ENCODE data around the gene ARFRP1.

Gene ARFRP1

DNA sequence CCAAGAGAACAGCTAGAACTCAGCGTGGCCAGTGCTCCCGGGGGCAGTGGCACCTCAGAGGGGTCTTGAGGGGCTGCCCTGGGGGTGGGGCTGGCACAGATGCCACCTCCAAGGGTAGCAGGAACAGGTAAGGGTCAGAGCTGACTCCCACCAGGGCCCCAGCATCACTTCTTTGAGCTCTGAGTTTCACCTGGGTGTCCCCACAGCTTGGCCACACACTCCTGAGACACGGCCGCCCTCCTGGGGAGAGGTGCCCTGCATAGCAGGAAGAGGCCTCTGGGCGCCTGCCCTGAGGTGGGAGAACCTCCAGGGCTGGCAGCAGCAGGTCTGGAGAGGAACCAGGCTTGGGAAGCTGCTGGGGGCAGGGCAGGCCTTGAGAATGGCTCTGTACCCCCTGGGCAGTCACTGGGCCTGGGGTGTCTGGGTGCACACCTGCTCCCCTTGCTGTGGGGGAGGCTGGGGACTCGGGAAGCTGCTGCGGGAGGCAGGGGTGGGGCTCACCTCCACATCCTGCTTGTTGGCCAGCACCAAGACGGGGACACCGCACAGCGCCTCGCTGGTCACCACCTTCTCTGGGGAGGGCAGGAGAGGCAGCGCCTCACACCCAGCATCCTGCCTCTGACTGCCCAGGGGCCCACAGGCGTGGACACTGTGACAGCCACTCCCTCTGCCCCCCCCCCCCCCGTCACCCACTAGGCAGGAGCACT is 6.3 kb downstream of the ARFRP1 start:
- DNase-seq: no peak

- DNase-seq: no peak
Measured at GRCh38 chr20:63701051-63701328, 6.8 kb downstream of the ARFRP1 start.

- DNase-seq: no peak
Measured at GRCh38 chr20:63700199-63701050, 7.4 kb downstream of the ARFRP1 start.

- DNase-seq: no peak
Measured at GRCh38 chr20:63699466-63700198, 8.1 kb downstream of the ARFRP1 start.

- peak; percentile 62 for DNase-seq
Measured at GRCh38 chr20:63698739-63699465, 8.9 kb downstream of the ARFRP1 start.

DNA sequence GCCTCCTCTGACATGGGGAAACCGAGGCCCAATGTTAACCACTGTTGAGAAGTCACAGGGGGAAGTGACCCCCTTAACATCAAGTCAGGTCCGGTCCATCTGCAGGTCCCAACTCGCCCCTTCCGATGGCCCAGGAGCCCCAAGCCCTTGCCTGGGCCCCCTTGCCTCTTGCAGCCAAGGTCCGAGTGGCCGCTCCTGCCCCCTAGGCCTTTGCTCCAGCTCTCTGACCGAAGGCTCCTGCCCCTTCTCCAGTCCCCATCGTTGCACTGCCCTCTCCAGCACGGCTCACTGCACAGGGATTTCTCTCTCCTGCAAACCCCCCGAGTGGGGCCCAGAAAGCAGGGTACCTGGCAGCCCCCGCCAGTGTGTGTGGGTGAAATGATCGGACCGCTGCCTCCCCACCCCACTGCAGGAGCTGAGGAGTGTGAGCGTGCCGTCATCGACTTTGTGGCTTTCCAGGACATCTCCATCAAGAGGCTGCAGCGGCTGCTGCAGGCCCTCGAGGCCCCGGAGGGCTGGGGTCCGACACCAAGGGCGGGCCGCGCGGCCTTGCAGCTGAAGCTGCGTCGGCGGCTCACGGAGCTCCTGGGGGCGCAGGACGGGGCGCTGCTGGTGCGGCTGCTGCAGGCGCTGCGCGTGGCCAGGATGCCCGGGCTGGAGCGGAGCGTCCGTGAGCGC is 9.8 kb downstream of the ARFRP1 start:
- no peak for DNase-seq

GRCh38 chr20:63697357-63697867 is 10.4 kb downstream of the ARFRP1 start:
- DNase-seq: no peak

- no peak for DNase-seq
Measured at GRCh38 chr20:63696628-63697356, 11.0 kb downstream of the ARFRP1 start, which contains the start of gene TNFRSF6B. TSS of gene TNFRSF6B (plus strand) at chr20:63696652. CDS start at chr20:63696768, 116 bp downstream.

DNA sequence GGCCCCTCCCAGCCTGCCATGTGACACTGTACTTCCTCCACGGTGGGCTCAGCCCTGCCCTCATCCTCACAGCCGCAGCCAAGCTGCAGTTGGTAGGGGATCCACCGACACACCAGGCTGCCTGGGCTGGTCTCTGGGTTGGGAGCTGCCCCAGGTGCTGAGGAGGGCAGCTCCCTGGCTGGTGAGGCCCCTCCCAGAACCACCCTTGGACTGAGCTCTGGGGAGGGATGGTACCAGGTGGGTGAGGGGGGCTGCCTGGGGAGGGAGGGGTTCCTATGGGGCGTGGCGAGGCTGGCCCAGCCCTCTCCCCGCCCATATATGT is 11.5 kb downstream of the ARFRP1 start:
- no peak for DNase-seq

DNA sequence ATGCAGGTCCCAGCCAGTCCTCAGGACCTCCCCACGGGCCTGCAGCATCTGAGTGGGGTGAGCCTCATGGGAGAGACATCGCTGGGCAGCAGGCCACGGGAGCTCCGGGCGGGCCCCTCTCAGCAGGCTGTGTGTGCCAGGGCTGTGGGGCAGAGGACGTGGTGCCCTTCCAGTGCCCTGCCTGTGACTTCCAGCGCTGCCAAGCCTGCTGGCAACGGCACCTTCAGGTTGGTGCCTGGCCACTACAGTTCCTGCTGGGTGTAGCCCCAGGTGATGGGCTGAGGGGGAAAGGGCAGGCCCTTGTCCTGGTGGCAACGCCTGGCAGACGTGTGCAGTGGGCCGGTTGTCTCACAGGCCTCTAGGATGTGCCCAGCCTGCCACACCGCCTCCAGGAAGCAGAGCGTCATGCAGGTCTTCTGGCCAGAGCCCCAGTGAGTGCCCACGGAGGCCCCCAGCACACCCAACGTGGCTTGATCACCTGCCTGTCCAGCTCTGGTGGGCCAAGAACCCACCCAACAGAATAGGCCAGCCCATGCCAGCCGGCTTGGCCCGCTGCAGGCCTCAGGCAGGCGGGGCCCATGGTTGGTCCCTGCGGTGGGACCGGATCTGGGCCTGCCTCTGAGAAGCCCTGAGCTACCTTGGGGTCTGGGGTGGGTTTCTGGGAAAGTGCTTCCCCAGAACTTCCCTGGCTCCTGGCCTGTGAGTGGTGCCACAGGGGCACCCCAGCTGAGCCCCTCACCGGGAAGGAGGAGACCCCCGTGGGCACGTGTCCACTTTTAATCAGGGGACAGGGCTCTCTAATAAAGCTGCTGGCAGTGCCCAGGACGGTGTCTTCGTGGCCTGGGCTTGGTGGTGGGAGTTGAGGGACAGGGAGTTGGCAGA is 12.1 kb downstream of the ARFRP1 start:
- no peak for DNase-seq

DNA sequence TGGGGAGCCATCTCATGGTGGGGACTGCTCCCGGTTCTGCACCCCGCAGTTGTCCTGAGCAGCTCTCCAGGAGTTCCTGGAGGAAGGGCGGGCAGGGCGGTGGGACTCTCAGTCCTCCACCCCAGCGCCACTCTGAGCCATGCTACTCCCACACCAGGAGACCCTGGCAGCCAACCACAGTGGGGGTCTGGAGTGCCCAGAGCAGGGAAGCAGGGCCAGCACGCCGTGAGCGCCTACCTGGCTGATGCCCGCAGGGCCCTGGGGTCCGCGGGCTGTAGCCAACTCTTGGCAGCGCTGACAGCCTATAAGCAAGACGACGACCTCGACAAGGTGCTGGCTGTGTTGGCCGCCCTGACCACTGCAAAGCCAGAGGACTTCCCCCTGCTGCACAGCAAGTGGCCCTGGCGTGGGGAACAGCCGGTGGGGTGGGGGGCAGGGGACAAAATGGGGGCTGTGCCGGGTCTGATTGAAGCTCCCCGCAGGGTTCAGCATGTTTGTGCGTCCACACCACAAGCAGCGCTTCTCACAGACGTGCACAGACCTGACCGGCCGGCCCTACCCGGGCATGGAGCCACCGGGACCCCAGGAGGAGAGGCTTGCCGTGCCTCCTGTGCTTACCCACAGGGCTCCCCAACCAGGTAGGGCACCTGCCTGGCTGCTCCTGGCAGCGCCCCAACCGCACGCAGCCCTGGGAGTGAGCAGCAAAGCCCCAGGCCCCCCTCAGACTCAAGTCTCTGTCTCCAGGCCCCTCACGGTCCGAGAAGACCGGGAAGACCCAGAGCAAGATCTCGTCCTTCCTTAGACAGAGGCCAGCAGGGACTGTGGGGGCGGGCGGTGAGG is 13.0 kb downstream of the ARFRP1 start:
- DNase-seq: no peak

- no peak for DNase-seq
Measured at GRCh38 chr20:63693733-63694583, 13.8 kb downstream of the ARFRP1 start.

GRCh38 chr20:63693083-63693732 is 14.6 kb downstream of the ARFRP1 start:
- no peak for DNase-seq

- DNase-seq: no peak
Measured at GRCh38 chr20:63692436-63693082, 15.2 kb downstream of the ARFRP1 start.

DNA sequence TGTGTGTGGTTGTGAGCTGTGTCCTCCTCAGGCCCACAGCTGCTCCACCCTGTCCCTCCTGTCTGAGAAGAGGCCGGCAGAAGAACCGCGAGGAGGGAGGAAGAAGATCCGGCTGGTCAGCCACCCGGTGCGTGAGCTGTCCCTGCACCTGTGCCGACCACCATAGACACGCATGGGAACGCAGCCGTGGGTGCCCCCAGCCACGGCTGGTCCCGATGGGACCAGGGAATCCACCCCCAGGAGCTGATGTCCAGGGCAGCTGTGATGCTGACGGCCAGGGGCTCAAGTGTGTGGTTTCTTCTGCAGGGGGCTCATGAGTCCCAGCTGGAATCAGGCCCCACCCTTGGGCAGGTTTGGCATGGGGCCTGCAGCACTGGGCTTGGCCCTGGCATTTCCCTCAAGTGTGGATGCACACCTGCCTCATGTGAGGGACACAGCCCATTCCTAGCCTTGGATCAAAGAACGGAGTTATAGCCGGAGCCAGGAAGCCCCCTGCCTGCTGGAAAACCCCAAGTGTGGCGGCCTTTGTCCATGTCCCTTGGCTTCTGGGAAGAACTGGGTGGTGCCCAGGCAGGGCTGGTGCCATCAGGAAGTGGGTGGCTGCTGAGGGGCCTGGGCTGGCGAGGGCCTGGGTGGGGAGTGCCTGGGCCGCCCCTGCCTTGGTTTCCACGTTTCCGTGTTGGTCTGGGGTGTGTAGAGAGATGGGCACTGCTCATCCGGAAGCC is 15.9 kb downstream of the ARFRP1 start:
- no peak for DNase-seq

DNA sequence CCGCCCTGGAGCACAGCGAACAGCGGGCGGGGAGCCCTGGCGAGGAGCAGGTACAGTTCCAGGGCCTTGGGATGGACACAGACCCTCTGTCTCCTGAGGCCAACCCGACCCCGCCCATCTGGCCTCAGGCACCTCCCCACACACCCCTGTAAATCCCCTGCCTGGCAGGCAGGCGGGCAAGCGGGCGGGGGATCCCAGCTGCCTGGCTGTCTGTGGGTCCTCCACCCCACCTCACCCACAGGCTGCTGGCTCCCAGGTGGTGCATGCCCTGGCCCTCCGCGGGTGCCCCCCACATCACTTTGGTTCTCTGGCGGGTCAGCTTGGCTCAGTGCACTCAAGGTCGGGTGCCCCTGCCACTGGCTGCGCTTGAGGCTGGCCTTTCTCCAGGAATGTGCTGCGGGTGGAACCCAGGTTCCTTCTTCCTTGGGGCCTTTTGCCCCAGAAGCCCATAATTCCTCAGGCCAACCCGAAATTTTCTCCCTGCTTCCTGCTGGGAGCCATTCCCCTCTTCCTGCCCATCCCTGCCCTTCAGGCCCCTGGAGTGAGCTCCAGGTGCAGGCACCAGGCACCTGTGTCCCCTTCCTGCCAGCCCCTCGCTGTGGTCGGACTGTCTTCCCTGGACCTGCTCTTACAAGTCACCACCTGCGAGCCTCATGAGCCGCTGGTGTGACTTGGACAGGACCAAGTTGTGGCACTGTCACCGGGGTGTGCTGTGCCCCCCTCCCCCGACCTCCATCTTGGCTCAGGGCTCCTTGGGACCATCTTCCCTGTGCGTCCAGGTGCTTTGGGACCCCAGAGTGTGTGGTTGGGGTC is 16.7 kb downstream of the ARFRP1 start:
- DNase-seq: no peak
